HepG2 (cell line): ENCODE results near the gene SERPINA3. TPM values are rescaled to one million over a fixed set of nuclear protein-coding genes. Genes with fewer than 3 reads are reported as not detected.

Experiments
- AHR ChIP-seq: IDR thresholded peaks from 2 replicates; pipeline ENCODE4 v1.6.1; 2018; ENCODE audit warnings: missing genetic modification reagents, missing compliant biosample characterization
- AKAP8 ChIP-seq: sonication (generic); formaldehyde crosslinking; IDR thresholded peaks from 2 replicates; pipeline ENCODE4 v1.5.1; 2020; ENCODE audit warnings: mild to moderate bottlenecking, missing genetic modification reagents
- ARID3A ChIP-seq: IDR thresholded peaks from 2 replicates; pipeline ENCODE4 v1.6.1; 2012; ENCODE audit warnings: low read depth, low read length, improper control_type of control experiment
- CCDC6 ChIP-seq: sonication (generic); formaldehyde crosslinking; IDR thresholded peaks from 2 replicates; pipeline ENCODE4 v1.8.1; 2022; ENCODE audit warnings: mild to moderate bottlenecking, missing genetic modification reagents, moderate library complexity
- FOXA3 ChIP-seq: IDR thresholded peaks from 2 replicates; pipeline ENCODE4 v1.6.1; 2016; ENCODE audit warnings: missing genetic modification reagents, missing compliant biosample characterization
- HDAC2 ChIP-seq: sonication (generic); formaldehyde crosslinking; IDR thresholded peaks from 2 replicates; pipeline ENCODE4 v1.4.0; 2020; ENCODE audit warnings: missing genetic modification reagents
- HNF4G ChIP-seq, 2 experiments: sonication (generic) in 1 of 2; formaldehyde crosslinking in 1 of 2; IDR thresholded peaks; 2 replicates each; pipeline versions ENCODE4 v1.4.0 to v1.6.1; 2011 to 2020; ENCODE audit warnings: borderline replicate concordance in 2 of 2, low read depth in 2 of 2, mild to moderate bottlenecking in 2 of 2, low read length in 1 of 2, missing genetic modification reagents in 1 of 2, moderate library complexity in 1 of 2
- MXD3 ChIP-seq: IDR thresholded peaks from 2 replicates; pipeline ENCODE4 v1.6.1; 2016; ENCODE audit warnings: mild to moderate bottlenecking, missing biosample characterization, missing genetic modification reagents
- PHF5A ChIP-seq: IDR thresholded peaks from one replicate; pipeline ENCODE4 v1.6.1; 2018; ENCODE audit warnings: low read depth, missing genetic modification reagents; ENCODE audit not compliant: unreplicated experiment
- PRPF4 ChIP-seq: fragments of 200-400 bp; formaldehyde crosslinking; IDR thresholded peaks from 2 replicates; pipeline ENCODE4 v1.6.1; 2016; ENCODE audit warnings: low read length, low read depth; ENCODE audit not compliant: poor library complexity, severe bottlenecking
- RERE ChIP-seq: IDR thresholded peaks from 2 replicates; pipeline ENCODE4 v1.6.1; 2016; ENCODE audit warnings: low read depth, missing genetic modification reagents, missing compliant biosample characterization
- THAP11 ChIP-seq: IDR thresholded peaks from 2 replicates; pipeline ENCODE4 v1.6.1; 2016; ENCODE audit warnings: missing biosample characterization, missing genetic modification reagents
- ZHX2 ChIP-seq, 2 experiments: sonication (generic) in 1 of 2; formaldehyde crosslinking in 1 of 2; IDR thresholded peaks; 2 replicates each; pipeline versions ENCODE4 v1.6.1 to v1.9.0; 2014 to 2022; ENCODE audit warnings: antibody characterized with exemption in 1 of 2, borderline replicate concordance in 1 of 2, inconsistent platforms in 1 of 2, low read depth in 1 of 2, missing genetic modification reagents in 1 of 2
- ZNF337 ChIP-seq: sonication (generic); formaldehyde crosslinking; IDR thresholded peaks from 2 replicates; pipeline ENCODE4 v1.5.1; 2020; ENCODE audit warnings: missing genetic modification reagents, low read depth, mild to moderate bottlenecking, borderline replicate concordance
- ZNF7 ChIP-seq: IDR thresholded peaks from 2 replicates; pipeline ENCODE4 v1.6.1; 2016; ENCODE audit warnings: missing biosample characterization, missing genetic modification reagents
- ZSCAN21 ChIP-seq: sonication (generic); formaldehyde crosslinking; IDR thresholded peaks from 2 replicates; pipeline ENCODE4 v1.8.0; 2022; ENCODE audit warnings: mild to moderate bottlenecking, missing genetic modification reagents, moderate library complexity, borderline replicate concordance
- polyA plus RNA-seq, 8 experiments: library from polyadenylated mRNA; depleted of rRNA in 3 of 8; stranded (reverse) in 7 of 8; unstranded in 1 of 8; fragments of >200 nt; fragmentation: Illumina TruSeq in 4 of 8; extraction: Trizol in 4 of 8; gene quantifications; 2 replicates each; pipeline versions ENCODE4 v1.2.1 to v1.2.3, GENCODE V29; 2011 to 2016; ENCODE audit warnings: low read depth in 4 of 8, missing spikeins in 1 of 8, mixed read lengths in 1 of 8; ENCODE audit not compliant: insufficient read depth in 1 of 8
- total RNA-seq, 5 experiments: library from RNA; depleted of rRNA; stranded (reverse); fragments of >200 nt; fragmentation: Illumina TruSeq; extraction: Trizol; gene quantifications; 2 replicates each; pipeline ENCODE4 v1.2.3, GENCODE V29; 2016; ENCODE audit warnings: low read depth in 1 of 5

Gene SERPINA3
- total and polyA plus RNA-seq, 2 of the 13 experiments (the other 11 are each of a cell fraction or from before 2014, with no cell fraction given) = 825 to 2,200 TPM

GRCh38 chr14:94612174-94612573 is at the start of gene SERPINA3 (continued):
- 0 out of 2 replicates have a peak, but pooled peaks have one; percentile 12 for TF ChIP-seq ARID3A
- TF ChIP-seq HDAC2 (CRISPR knock-in tag) = no peak
- TF ChIP-seq THAP11 (CRISPR knock-in tag) = peak; percentile 41; the same call in 1 of the 2 replicates
- no peak; the same call in 1 of the 2 replicates for TF ChIP-seq ZSCAN21 (CRISPR knock-in tag)
- TF ChIP-seq AKAP8 = no peak
- no peak for TF ChIP-seq MXD3
- TF ChIP-seq ZNF7 (CRISPR knock-in tag) = no peak
- TF ChIP-seq PHF5A (CRISPR knock-in tag) = no peak
- no peak for TF ChIP-seq ZHX2 (IDR thresholded peaks at IDR 0.05; ENCODE audit: low read depth)
- no peak for TF ChIP-seq ZHX2 (CRISPR knock-in tag; IDR thresholded peaks at IDR 0.05; ENCODE audit: borderline replicate concordance)
- no peak for TF ChIP-seq ZNF337
- TF ChIP-seq CCDC6 (CRISPR knock-in tag) = peak; percentile 33; the same call in 1 of the 2 replicates
- no peak for TF ChIP-seq AHR (CRISPR knock-in tag)
- no peak for TF ChIP-seq PRPF4
- no peak for TF ChIP-seq RERE (CRISPR knock-in tag)
- TF ChIP-seq HNF4G (IDR thresholded peaks at IDR 0.05; ENCODE audit: borderline replicate concordance, low read depth, low read length) = no peak
- TF ChIP-seq HNF4G (CRISPR knock-in tag; IDR thresholded peaks at IDR 0.05; ENCODE audit: borderline replicate concordance, low read depth) = no peak
- TF ChIP-seq FOXA3 (CRISPR knock-in tag) = peak; percentile 30; the same call in 1 of the 2 replicates
